Psoas muscle (tissue), 8 donors: ENCODE measurements around the gene CSF3R. TPM values are rescaled to one million over a fixed set of nuclear protein-coding genes. Genes with fewer than 3 reads are reported as not detected.

Source experiments
- ATAC-seq, 4 donors: fragments of 200-7000 bp; cut with Tn5 transposase; one replicate each; pipeline ENCODE4 v1.9.1; 2020; ENCODE audit warnings: moderate library complexity in 3 of 4, mild to moderate bottlenecking in 2 of 4
- DNase-seq, 2 donors: peaks; one replicate each; pipeline ENCODE4 v3.0.0-alpha.2; 2020
- H3K27ac ChIP-seq: fragments of 200-600 bp; one replicate; pipeline ENCODE4 v1.8.0; 2022
- H3K27me3 ChIP-seq, 3 donors: fragments of 200-600 bp in 1 of 3; one replicate each; pipeline versions ENCODE4 v1.6.1 to v1.8.0; 2013 to 2022; ENCODE audit warnings: low read length in 2 of 3, mild to moderate bottlenecking in 2 of 3, moderate library complexity in 1 of 3; ENCODE audit not compliant: insufficient read depth in 3 of 3
- H3K36me3 ChIP-seq, 2 donors: fragments of 200-600 bp in 1 of 2; one replicate each; pipeline versions ENCODE4 v1.6.1 to v1.8.0; 2013 to 2022; ENCODE audit warnings: low read depth in 1 of 2, mild to moderate bottlenecking in 1 of 2, moderate library complexity in 1 of 2; ENCODE audit not compliant: insufficient read depth in 1 of 2
- H3K4me1 ChIP-seq: fragments of 200-600 bp; one replicate; pipeline ENCODE4 v1.8.0; 2022
- H3K4me3 ChIP-seq: fragments of 200-600 bp; one replicate; pipeline ENCODE4 v1.8.0; 2022; ENCODE audit warnings: mild to moderate bottlenecking
- H3K9me3 ChIP-seq: fragments of 200-600 bp; one replicate; pipeline ENCODE4 v1.8.0; 2022
- CTCF ChIP-seq: fragments of 200-600 bp; IDR thresholded peaks from one replicate; pipeline ENCODE4 v1.8.0; 2022; ENCODE audit warnings: antibody characterized with exemption
- WGBS, 3 donors: extraction: QIAGEN DNeasy Blood & Tissue Kit; methylation state at CpG; one replicate each; pipeline versions ENCODE4 v1.1.6 to v1.1.7; 2013; 5-methylcytosine and 5-hydroxymethylcytosine counted together
- intact Hi-C, 2 donors: fragments of 100-400 bp; cut with DNase I; formaldehyde crosslinking; loops; one replicate each; pipeline versions ENCODE4 v1.11.0 to v1.14.2; 2022
- polyA plus RNA-seq, 3 donors: library from polyadenylated mRNA; stranded (reverse); fragments of 200-250 nt; gene quantifications; one replicate each; pipeline ENCODE4 v1.2.3, GENCODE V29; 2013
- total RNA-seq, 4 donors: library from RNA; stranded (reverse); fragmentation: NEBNext Ultra II Directional in 2 of 4; extraction: Animal tissue kit (Norgen Biotek cat#: 25700) in 2 of 4; gene quantifications; one replicate each; pipeline versions ENCODE4 v1.2.1 to v1.2.4, GENCODE V29; 2021 to 2023
- donor health status: healthy with polysubstance abuse.
- donor health status: DM: no; HTN: no; CAD: no; lungs with moderate emphysema.
- donor health status: Bipolar disorder and iron deficiency.
- donor health status: healthy.
- donor health status: DM: yes; HTN: yes; CAD: no.
- donor health status: DM: no; HTN: no; CAD: no.
- donor health status: DM: no; HTN: no; CAD: no.
- donor health status: DM: yes; HTN: yes; CAD: no.

Gene CSF3R
- total and polyA plus RNA-seq, 7 donors, result 0.52 to 6.5 (median 1.9) TPM

DNA sequence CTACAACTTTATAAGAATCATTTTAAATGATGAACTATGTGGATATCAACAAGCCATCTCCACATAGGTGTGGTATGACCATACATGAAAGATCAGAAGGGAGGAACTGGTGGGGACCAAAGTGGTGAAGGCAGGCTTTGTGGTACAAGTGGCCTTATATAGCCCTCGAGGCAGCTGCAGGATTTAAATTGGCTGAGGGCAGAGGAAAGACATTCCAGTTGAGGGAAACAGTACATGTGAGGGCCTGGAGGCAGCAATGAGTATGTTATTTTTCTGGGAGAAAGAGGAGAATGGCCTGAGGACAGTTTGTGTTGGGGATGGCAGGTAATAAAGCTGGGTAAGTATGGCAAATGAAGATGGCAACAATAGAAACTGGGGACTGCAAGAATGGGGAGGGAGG lies 49.6 kb downstream of the CSF3R start:
- no peak for ATAC-seq
- no peak overlapping the region for H3K4me3 ChIP-seq
- intact Hi-C loops, result no loop called here
- H3K4me1 ChIP-seq, result no peaks in the 10 kb centered on the region
- H3K9me3 ChIP-seq, result no peaks in the 10 kb centered on the region
- TF ChIP-seq CTCF, result no peak
- no peak overlapping the region for H3K27ac ChIP-seq
- no peaks in the 10 kb centered on the region for H3K27me3 ChIP-seq
- DNase-seq, result no peak
- H3K36me3 ChIP-seq, result peaks cover 3 to 29% of the 10 kb centered on the region in 2 donors
- WGBS, 3 donors, result 30 to 42% (median 38%) methylated on average over 1 of the region's 1 CpG

DNA sequence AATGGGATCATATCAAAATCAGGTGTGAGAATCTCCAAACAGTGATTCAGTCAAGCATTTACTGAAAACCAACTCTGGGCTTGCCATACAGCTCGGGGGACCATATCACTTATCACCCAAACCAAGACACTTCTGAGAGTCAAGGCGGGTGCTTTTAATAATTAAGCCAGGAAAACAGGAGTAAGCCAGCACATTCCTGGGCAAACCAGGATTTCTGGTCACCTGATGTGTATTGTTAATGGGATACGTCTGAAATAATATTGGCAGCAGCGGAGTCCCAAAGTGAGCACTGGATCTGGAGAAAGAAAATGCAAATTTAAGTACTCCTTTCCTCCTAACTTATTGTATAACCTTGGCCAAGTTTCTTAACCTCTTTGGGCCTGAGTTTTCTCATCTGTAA lies 50.1 kb downstream of the CSF3R start:
- WGBS, 3 donors, result 75 to 80% (median 78%) methylated on average over 4 of the region's 4 CpGs
- ATAC-seq, result no peak
- H3K36me3 ChIP-seq, result peaks cover 3 to 25% of the 10 kb centered on the region in 2 donors

DNA sequence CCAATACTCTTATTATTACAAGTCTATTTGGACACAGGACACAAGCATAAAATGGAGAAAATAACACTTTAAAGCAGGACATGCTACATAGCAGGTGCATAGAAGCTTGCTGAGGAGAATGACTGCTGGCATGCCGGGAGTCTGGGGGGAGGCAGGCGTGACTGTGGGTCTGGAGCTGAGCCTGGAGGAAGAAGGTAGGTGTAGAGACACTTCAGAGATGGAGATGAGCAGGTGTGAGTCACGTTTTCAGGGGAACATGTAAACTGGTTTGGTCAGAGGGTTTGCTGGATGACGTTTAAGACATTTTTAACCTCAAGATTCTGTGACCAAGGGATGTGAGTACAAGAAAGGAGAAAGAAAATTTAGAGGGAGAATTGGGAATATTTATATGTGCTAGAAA lies 56.9 kb downstream of the CSF3R start:
- ATAC-seq (no peak), DNase-seq (no peak)
- no peak for TF ChIP-seq CTCF
- Histone ChIP-seq H3K27me3 (no peaks in the 10 kb centered on the region), H3K4me3 (no peak overlapping the region), H3K9me3 (no peaks in the 10 kb centered on the region), H3K4me1 (no peaks in the 10 kb centered on the region), H3K27ac (no peak overlapping the region), H3K36me3 (peaks cover 0 to 20% of the 10 kb centered on the region in 2 donors)
- WGBS, 3 donors, result 67 to 78% (median 68%) methylated on average over 4 of the region's 4 CpGs
- intact Hi-C loops, result loop anchor here (10.0 kb wide), 2 partner anchors 211 to 331 kb away; no protein-coding TSS in a partner anchor

More for the DNA sequence above, 50.1 kb downstream of the CSF3R start:
- no peaks in the 10 kb centered on the region for H3K27me3 ChIP-seq
- DNase-seq, result no peak
- intact Hi-C loops, result no loop called here
- H3K4me1 ChIP-seq, result no peaks in the 10 kb centered on the region
- H3K4me3 ChIP-seq, result no peak overlapping the region
- H3K27ac ChIP-seq, result no peak overlapping the region
- no peak for TF ChIP-seq CTCF
- no peaks in the 10 kb centered on the region for H3K9me3 ChIP-seq

GRCh38 chr1:36421649-36422048 lies 61.1 kb downstream of the CSF3R start:
- peaks cover 0 to 19% of the 10 kb centered on the region in 2 donors for H3K36me3 ChIP-seq

More at GRCh38 chr1:36421649-36422048, 61.1 kb downstream of the CSF3R start:
- intact Hi-C loops, result loop anchor here (2.0 to 10.0 kb wide), 7 partner anchors 79 to 327 kb away; partner anchors contain the start of genes SH3D21 (in 1 of the 2) and TRAPPC3 (in 1 of the 2)
- H3K9me3 ChIP-seq, result no peaks in the 10 kb centered on the region
- H3K4me1 ChIP-seq, result peaks cover 23% of the 10 kb centered on the region
- ATAC-seq (no peak), DNase-seq (no peak)
- WGBS, 3 donors, result 84 to 91% (median 86%) methylated on average over 7 of the region's 7 CpGs
- H3K4me3 ChIP-seq, result no peak overlapping the region
- H3K27me3 ChIP-seq, result no peaks in the 10 kb centered on the region
- TF ChIP-seq CTCF, result no peak
- H3K27ac ChIP-seq, result no peak overlapping the region
